ENCODE data around the gene PTPRM. TPM values are rescaled to one million over a fixed set of nuclear protein-coding genes. Genes with fewer than 3 reads are reported as not detected.

The PTPRM gene
- polyA plus RNA-seq, 1 donor from 2014 or later = 126 TPM

DNA sequence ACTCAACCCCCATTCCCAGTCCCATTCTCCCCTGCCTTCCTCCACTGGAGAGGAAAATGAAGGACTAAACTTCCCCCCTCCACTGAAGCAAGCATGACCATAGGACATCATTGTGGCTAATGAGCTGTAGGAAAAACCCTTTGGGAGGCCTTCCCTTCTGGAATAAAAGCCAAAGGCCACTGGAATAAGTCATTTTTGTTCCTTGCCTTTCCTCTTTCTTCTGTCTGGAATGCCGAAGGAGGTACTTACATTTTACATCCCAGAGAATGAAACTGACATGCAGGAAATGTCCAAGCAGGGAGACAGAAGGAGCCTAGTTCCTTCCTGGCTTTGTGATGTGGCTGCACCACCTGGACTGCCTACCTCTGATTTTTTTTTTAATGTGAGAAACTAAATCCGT, 9.1 kb upstream of the PTPRM start:
- Histone ChIP-seq H3K79me2 (replicated peaks; ENCODE audit: insufficient read depth, low read length) (no peaks in the 10 kb centered on the region), H3K4me2 (ENCODE audit: low read length) (no peak overlapping the region), H2AFZ (ENCODE audit: low read depth, low read length) (no peak overlapping the region), H3K36me3 (ENCODE audit: insufficient read depth, low read length) (no peaks in the 10 kb centered on the region), H3K9me3 (ENCODE audit: low read length) (no peaks in the 10 kb centered on the region), H3K9ac (ENCODE audit: low read length) (no peak overlapping the region), H3K27ac (ENCODE audit: low read length) (no peak overlapping the region), H3K4me3 (ENCODE audit: low read length) (no peak overlapping the region), H3K9me2 (ENCODE audit: insufficient read depth, low read length) (no peaks in the 10 kb centered on the region), H3F3A (ENCODE audit: insufficient read depth, low read length, poor library complexity, severe bottlenecking) (no peaks in the 10 kb centered on the region), H3K27me3 (ENCODE audit: insufficient read depth, low read depth, low read length) (no peaks in the 10 kb centered on the region), H4K20me1 (ENCODE audit: insufficient read depth) (no peaks in the 10 kb centered on the region)
- TF ChIP-seq EZH2 (IDR thresholded peaks at IDR 0.05; ENCODE audit: borderline replicate concordance, insufficient read depth, low read length, poor library complexity, severe bottlenecking) (no peak), TAF1 (IDR thresholded peaks at IDR 0.05; ENCODE audit: low read depth) (no peak), RAD21 (conservative IDR thresholded peaks at IDR 0.05) (no peak), EP300 (conservative IDR thresholded peaks at IDR 0.05; ENCODE audit: poor library complexity, severe bottlenecking) (no peak), MXI1 (conservative IDR thresholded peaks at IDR 0.05; ENCODE audit: poor library complexity, severe bottlenecking) (no peak), SMC3 (conservative IDR thresholded peaks at IDR 0.05; ENCODE audit: poor library complexity) (no peak), POLR2AphosphoS5 (IDR thresholded peaks at IDR 0.05) (no peak)
- TF ChIP-seq, protein P1, sequence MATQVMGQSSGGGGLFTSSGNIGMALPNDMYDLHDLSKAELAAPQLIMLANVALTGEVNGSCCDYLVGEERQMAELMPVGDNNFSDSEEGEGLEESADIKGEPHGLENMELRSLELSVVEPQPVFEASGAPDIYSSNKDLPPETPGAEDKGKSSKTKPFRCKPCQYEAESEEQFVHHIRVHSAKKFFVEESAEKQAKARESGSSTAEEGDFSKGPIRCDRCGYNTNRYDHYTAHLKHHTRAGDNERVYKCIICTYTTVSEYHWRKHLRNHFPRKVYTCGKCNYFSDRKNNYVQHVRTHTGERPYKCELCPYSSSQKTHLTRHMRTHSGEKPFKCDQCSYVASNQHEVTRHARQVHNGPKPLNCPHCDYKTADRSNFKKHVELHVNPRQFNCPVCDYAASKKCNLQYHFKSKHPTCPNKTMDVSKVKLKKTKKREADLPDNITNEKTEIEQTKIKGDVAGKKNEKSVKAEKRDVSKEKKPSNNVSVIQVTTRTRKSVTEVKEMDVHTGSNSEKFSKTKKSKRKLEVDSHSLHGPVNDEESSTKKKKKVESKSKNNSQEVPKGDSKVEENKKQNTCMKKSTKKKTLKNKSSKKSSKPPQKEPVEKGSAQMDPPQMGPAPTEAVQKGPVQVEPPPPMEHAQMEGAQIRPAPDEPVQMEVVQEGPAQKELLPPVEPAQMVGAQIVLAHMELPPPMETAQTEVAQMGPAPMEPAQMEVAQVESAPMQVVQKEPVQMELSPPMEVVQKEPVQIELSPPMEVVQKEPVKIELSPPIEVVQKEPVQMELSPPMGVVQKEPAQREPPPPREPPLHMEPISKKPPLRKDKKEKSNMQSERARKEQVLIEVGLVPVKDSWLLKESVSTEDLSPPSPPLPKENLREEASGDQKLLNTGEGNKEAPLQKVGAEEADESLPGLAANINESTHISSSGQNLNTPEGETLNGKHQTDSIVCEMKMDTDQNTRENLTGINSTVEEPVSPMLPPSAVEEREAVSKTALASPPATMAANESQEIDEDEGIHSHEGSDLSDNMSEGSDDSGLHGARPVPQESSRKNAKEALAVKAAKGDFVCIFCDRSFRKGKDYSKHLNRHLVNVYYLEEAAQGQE (IDR thresholded peaks at IDR 0.05; ENCODE audit: borderline replicate concordance) = no peak
- TF ChIP-seq, protein P2, sequence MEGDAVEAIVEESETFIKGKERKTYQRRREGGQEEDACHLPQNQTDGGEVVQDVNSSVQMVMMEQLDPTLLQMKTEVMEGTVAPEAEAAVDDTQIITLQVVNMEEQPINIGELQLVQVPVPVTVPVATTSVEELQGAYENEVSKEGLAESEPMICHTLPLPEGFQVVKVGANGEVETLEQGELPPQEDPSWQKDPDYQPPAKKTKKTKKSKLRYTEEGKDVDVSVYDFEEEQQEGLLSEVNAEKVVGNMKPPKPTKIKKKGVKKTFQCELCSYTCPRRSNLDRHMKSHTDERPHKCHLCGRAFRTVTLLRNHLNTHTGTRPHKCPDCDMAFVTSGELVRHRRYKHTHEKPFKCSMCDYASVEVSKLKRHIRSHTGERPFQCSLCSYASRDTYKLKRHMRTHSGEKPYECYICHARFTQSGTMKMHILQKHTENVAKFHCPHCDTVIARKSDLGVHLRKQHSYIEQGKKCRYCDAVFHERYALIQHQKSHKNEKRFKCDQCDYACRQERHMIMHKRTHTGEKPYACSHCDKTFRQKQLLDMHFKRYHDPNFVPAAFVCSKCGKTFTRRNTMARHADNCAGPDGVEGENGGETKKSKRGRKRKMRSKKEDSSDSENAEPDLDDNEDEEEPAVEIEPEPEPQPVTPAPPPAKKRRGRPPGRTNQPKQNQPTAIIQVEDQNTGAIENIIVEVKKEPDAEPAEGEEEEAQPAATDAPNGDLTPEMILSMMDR (IDR thresholded peaks at IDR 0.05; ENCODE audit: poor library complexity, severe bottlenecking) = no peak

DNA sequence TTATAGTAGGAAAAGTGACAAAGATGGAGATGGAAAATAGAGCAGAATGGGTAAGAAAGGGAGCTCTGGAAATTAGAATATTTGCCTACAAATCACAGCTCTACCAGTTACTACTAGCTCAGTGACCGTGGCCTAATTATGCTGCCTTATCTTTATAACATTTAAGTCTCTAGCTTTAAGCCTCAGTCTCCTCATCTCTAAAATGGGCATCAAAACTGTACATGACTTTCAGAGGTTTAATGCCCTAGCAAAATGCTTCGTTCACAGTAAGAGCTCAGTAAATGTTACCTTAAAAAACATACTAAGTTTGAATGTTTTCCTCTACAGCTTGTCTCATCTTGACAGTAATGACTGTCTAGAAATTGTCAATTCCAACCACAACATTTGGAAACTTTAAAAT, 8.3 kb upstream of the PTPRM start:
- Histone ChIP-seq H3K79me2 (replicated peaks; ENCODE audit: insufficient read depth, low read length) (no peaks in the 10 kb centered on the region), H3F3A (ENCODE audit: insufficient read depth, low read length, poor library complexity, severe bottlenecking) (no peaks in the 10 kb centered on the region), H3K9me2 (ENCODE audit: insufficient read depth, low read length) (no peaks in the 10 kb centered on the region), H3K36me3 (ENCODE audit: insufficient read depth, low read length) (no peaks in the 10 kb centered on the region), H3K9me3 (ENCODE audit: low read length) (no peaks in the 10 kb centered on the region), H3K4me3 (ENCODE audit: low read length) (no peak overlapping the region), H2AFZ (ENCODE audit: low read depth, low read length) (no peak overlapping the region), H3K27me3 (ENCODE audit: insufficient read depth, low read depth, low read length) (no peaks in the 10 kb centered on the region), H4K20me1 (ENCODE audit: insufficient read depth) (no peaks in the 10 kb centered on the region), H3K27ac (ENCODE audit: low read length) (no peak overlapping the region), H3K4me2 (ENCODE audit: low read length) (no peak overlapping the region), H3K9ac (ENCODE audit: low read length) (no peak overlapping the region)
- TF ChIP-seq MXI1 (conservative IDR thresholded peaks at IDR 0.05; ENCODE audit: poor library complexity, severe bottlenecking) (no peak), EZH2 (IDR thresholded peaks at IDR 0.05; ENCODE audit: borderline replicate concordance, insufficient read depth, low read length, poor library complexity, severe bottlenecking) (no peak), EP300 (conservative IDR thresholded peaks at IDR 0.05; ENCODE audit: poor library complexity, severe bottlenecking) (no peak), SMC3 (conservative IDR thresholded peaks at IDR 0.05; ENCODE audit: poor library complexity) (no peak), TAF1 (IDR thresholded peaks at IDR 0.05; ENCODE audit: low read depth) (no peak), POLR2AphosphoS5 (IDR thresholded peaks at IDR 0.05) (no peak), RAD21 (conservative IDR thresholded peaks at IDR 0.05) (no peak)
- TF ChIP-seq, protein P2 (IDR thresholded peaks at IDR 0.05; ENCODE audit: poor library complexity, severe bottlenecking) = no peak
- TF ChIP-seq, protein P1 (IDR thresholded peaks at IDR 0.05; ENCODE audit: borderline replicate concordance) = no peak
